WTC11 (cell line): Measurements from ENCODE around the gene MRPS10. TPM values are rescaled to one million over a fixed set of nuclear protein-coding genes. Genes with fewer than 3 reads are reported as not detected.

ENCODE experiments used
- ATAC-seq: fragments of 200-7000 bp; cut with Tn5 transposase; 2 replicates; pipeline ENCODE4 v1.10.0; 2021; ENCODE audit warnings: mild to moderate bottlenecking, moderate library complexity
- CTCF ChIA-PET: fragments of 300-600 bp; sonication (Branson Sonifier 250); formaldehyde crosslinking; loops from one replicate; lab custom pipeline; 2021; ENCODE audit warnings: antibody characterized with exemption; lab: Charles Lee
- POLR2A ChIA-PET: fragments of 350-600 bp; sonication (Branson Sonifier 250); formaldehyde crosslinking; loops from one replicate; lab custom pipeline; 2021; ENCODE audit warnings: antibody characterized with exemption; lab: Charles Lee
- DNase-seq: peaks from one replicate; pipeline ENCODE4 v3.0.0; 2021; ENCODE audit warnings: low spot score
- H3K27ac Mint-ChIP-seq: 2 replicates; pipeline ENCODE4 v1.8.0; 2021; ENCODE audit warnings: mixed read lengths
- H3K27me3 Mint-ChIP-seq: 2 replicates; pipeline ENCODE4 v1.8.0; 2021; ENCODE audit warnings: low read depth, mild to moderate bottlenecking, moderate library complexity, mixed read lengths
- H3K36me3 Mint-ChIP-seq: 2 replicates; pipeline ENCODE4 v1.8.0; 2021; ENCODE audit warnings: mixed read lengths
- H3K4me1 Mint-ChIP-seq: 2 replicates; pipeline ENCODE4 v1.8.0; 2022; ENCODE audit warnings: mixed read lengths
- H3K4me3 Mint-ChIP-seq: 2 replicates; pipeline ENCODE4 v1.8.0; 2021; ENCODE audit warnings: mild to moderate bottlenecking, moderate library complexity, mixed read lengths
- H3K9me3 Mint-ChIP-seq: 2 replicates; pipeline ENCODE4 v1.8.0; 2021; ENCODE audit warnings: mixed read lengths
- CDX4 ChIP-seq: fragments of 250-450 bp; sonication (Bioruptor Pico); IDR thresholded peaks from 2 replicates; pipeline ENCODE4 v1.9.0; 2021; ENCODE audit warnings: moderate library complexity, mild to moderate bottlenecking, inconsistent platforms, borderline replicate concordance
- E2F5 ChIP-seq: sonication (generic); formaldehyde crosslinking; IDR thresholded peaks from 2 replicates; pipeline ENCODE4 v1.8.1; 2022; ENCODE audit warnings: mild to moderate bottlenecking, moderate library complexity, missing genetic modification reagents
- FOXP4 ChIP-seq: sonication (generic); formaldehyde crosslinking; IDR thresholded peaks from 2 replicates; pipeline ENCODE4 v1.8.0; 2022; ENCODE audit warnings: mild to moderate bottlenecking, missing genetic modification reagents
- HMGA2 ChIP-seq: fragments of 250-450 bp; sonication (Bioruptor Pico); IDR thresholded peaks from 2 replicates; pipeline ENCODE4 v1.4.0; 2021; ENCODE audit warnings: mild to moderate bottlenecking, moderate library complexity
- IRF2 ChIP-seq: sonication (generic); formaldehyde crosslinking; IDR thresholded peaks from 2 replicates; pipeline ENCODE4 v1.8.0; 2022; ENCODE audit warnings: low read depth, missing genetic modification reagents, borderline replicate concordance
- KAT7 ChIP-seq: sonication (generic); formaldehyde crosslinking; IDR thresholded peaks from 2 replicates; pipeline ENCODE4 v1.8.1; 2023; ENCODE audit warnings: missing genetic modification reagents, mild to moderate bottlenecking, borderline replicate concordance
- PRDM15 ChIP-seq: sonication (generic); formaldehyde crosslinking; IDR thresholded peaks from 2 replicates; pipeline ENCODE4 v1.8.0; 2022; ENCODE audit warnings: missing genetic modification reagents
- RELA ChIP-seq: sonication (generic); formaldehyde crosslinking; IDR thresholded peaks from 2 replicates; pipeline ENCODE4 v1.8.1; 2022; ENCODE audit warnings: missing genetic modification reagents, mild to moderate bottlenecking, borderline replicate concordance
- STAT6 ChIP-seq: sonication (generic); formaldehyde crosslinking; conservative IDR thresholded peaks from 2 replicates; pipeline ENCODE4 v1.8.1; 2023; ENCODE audit warnings: mild to moderate bottlenecking, low read depth, missing genetic modification reagents, moderate library complexity
- TCF7 ChIP-seq: sonication (generic); formaldehyde crosslinking; IDR thresholded peaks from 2 replicates; pipeline ENCODE4 v1.8.0; 2022; ENCODE audit warnings: mild to moderate bottlenecking, low read depth, missing genetic modification reagents, moderate library complexity
- TEAD1 ChIP-seq: sonication (generic); formaldehyde crosslinking; IDR thresholded peaks from 2 replicates; pipeline ENCODE4 v1.8.0; 2022; ENCODE audit warnings: mild to moderate bottlenecking, missing genetic modification reagents
- TP53 ChIP-seq: sonication (generic); formaldehyde crosslinking; IDR thresholded peaks from 2 replicates; pipeline ENCODE4 v1.8.1; 2023; ENCODE audit warnings: mild to moderate bottlenecking, missing genetic modification reagents
- ZBTB21 ChIP-seq: sonication (generic); formaldehyde crosslinking; IDR thresholded peaks from 2 replicates; pipeline ENCODE4 v1.8.1; 2023; ENCODE audit warnings: mild to moderate bottlenecking, missing genetic modification reagents, borderline replicate concordance
- ZBTB43 ChIP-seq: sonication (generic); formaldehyde crosslinking; IDR thresholded peaks from 2 replicates; pipeline ENCODE4 v1.8.1; 2023; ENCODE audit warnings: mild to moderate bottlenecking, missing genetic modification reagents
- ZMAT4 ChIP-seq: fragments of 250-450 bp; sonication (Bioruptor Pico); IDR thresholded peaks from 2 replicates; pipeline ENCODE4 v1.9.0; 2021; ENCODE audit warnings: mild to moderate bottlenecking
- ZNF281 ChIP-seq: sonication (generic); formaldehyde crosslinking; IDR thresholded peaks from 2 replicates; pipeline ENCODE4 v1.8.0; 2023; ENCODE audit warnings: mild to moderate bottlenecking, missing genetic modification reagents
- ZNF416 ChIP-seq: fragments of 250-450 bp; sonication (Bioruptor Pico); IDR thresholded peaks from 2 replicates; pipeline ENCODE4 v1.9.0; 2021; ENCODE audit warnings: mild to moderate bottlenecking, inconsistent platforms
- total RNA-seq: library from RNA; stranded (reverse); gene quantifications from 3 replicates; pipeline ENCODE4 v1.2.3, GENCODE V29; 2021

Gene MRPS10
- total RNA-seq, 1 experiment from 2014 or later = 31.3 TPM

- peak overlapping the region; percentile 73 for H3K27ac Mint-ChIP-seq
- peaks cover 49% of the 10 kb centered on the region for H3K36me3 Mint-ChIP-seq
- TF ChIP-seq TP53 (CRISPR knock-in tag) (no peak), ZBTB43 (CRISPR knock-in tag) (no peak), KAT7 (CRISPR knock-in tag) (no peak), ZBTB21 (no peak), IRF2 (CRISPR knock-in tag) (no peak), FOXP4 (CRISPR knock-in tag) (no peak), HMGA2 (CRISPR knock-in tag) (no peak), TEAD1 (CRISPR knock-in tag) (no peak), TCF7 (CRISPR knock-in tag) (no peak), ZNF281 (no peak), RELA (CRISPR knock-in tag) (no peak), ZMAT4 (CRISPR knock-in tag) (no peak), PRDM15 (CRISPR knock-in tag) (no peak), E2F5 (no peak), ZNF416 (no peak), CDX4 (CRISPR knock-in tag) (no peak), STAT6 (CRISPR knock-in tag) (no peak)
- TF ChIP-seq, all 79 proteins: peak for 0
- no peak for DNase-seq
- ChIA-PET CTCF (interaction anchor here (1.2 to 1.8 kb wide), 4 partner anchors 10 to 452 kb away, joined by 3 to 5 read pairs (median 4); partner anchors contain the start of gene TOMM6), POLR2A (no interaction called here)
- H3K4me1 Mint-ChIP-seq = peaks cover 33% of the 10 kb centered on the region
- H3K27me3 Mint-ChIP-seq = no peaks in the 10 kb centered on the region
- no peak for ATAC-seq
- H3K9me3 Mint-ChIP-seq = no peaks in the 10 kb centered on the region
- H3K4me3 Mint-ChIP-seq = no peak overlapping the region
Observed at GRCh38 chr6:42239736-42240375, 22.2 kb upstream of the MRPS10 start.
